Chondrocyte (in vitro differentiated cells): ENCODE measurements around the gene LRRC8D. TPM values are rescaled to one million over a fixed set of nuclear protein-coding genes. Genes with fewer than 3 reads are reported as not detected.

Source experiments
- DNase-seq: peaks from one replicate; pipeline ENCODE4 v3.0.0; 2021; ENCODE audit warnings: mixed read lengths, low spot score
- H3K27ac Mint-ChIP-seq: one replicate; pipeline ENCODE4 v1.8.0; 2021; ENCODE audit warnings: mild to moderate bottlenecking, moderate library complexity, mixed read lengths; ENCODE audit not compliant: unreplicated experiment
- H3K27me3 Mint-ChIP-seq: 2 replicates; pipeline ENCODE4 v1.8.0; 2021; ENCODE audit warnings: low read depth, mixed read lengths
- H3K36me3 Mint-ChIP-seq: 2 replicates; pipeline ENCODE4 v1.8.0; 2021; ENCODE audit warnings: low read depth, mixed read lengths
- H3K4me1 Mint-ChIP-seq: 2 replicates; pipeline ENCODE4 v1.8.0; 2021; ENCODE audit warnings: low read depth, mild to moderate bottlenecking, mixed read lengths
- H3K4me3 Mint-ChIP-seq: one replicate; pipeline ENCODE4 v1.8.0; 2021; ENCODE audit warnings: mild to moderate bottlenecking, moderate library complexity, mixed read lengths; ENCODE audit not compliant: unreplicated experiment
- H3K9me3 Mint-ChIP-seq: 2 replicates; pipeline ENCODE4 v1.8.0; 2021; ENCODE audit warnings: low read depth, mixed read lengths
- CTCF ChIP-seq: fragments of 200-600 bp; sonication (generic); IDR thresholded peaks from 2 replicates; pipeline ENCODE4 v1.5.0; 2021; ENCODE audit warnings: antibody characterized with exemption, mild to moderate bottlenecking, moderate library complexity
- total RNA-seq: library from RNA; stranded (reverse); gene quantifications from 3 replicates; pipeline ENCODE4 v1.2.1, GENCODE V29; 2021

Gene LRRC8D
- total RNA-seq, 1 donor from 2014 or later = 14.9 TPM

- H3K4me1 Mint-ChIP-seq = peaks cover 6% of the 10 kb centered on the region
- no peaks in the 10 kb centered on the region for H3K27me3 Mint-ChIP-seq
- no peak for TF ChIP-seq CTCF
- no peak overlapping the region for H3K4me3 Mint-ChIP-seq
- peak overlapping the region; percentile 59 for H3K27ac Mint-ChIP-seq
- DNase-seq = no peak
- H3K36me3 Mint-ChIP-seq = peaks cover 6% of the 10 kb centered on the region
- H3K9me3 Mint-ChIP-seq = no peaks in the 10 kb centered on the region
Measured at GRCh38 chr1:89873770-89874169, 52.9 kb downstream of the LRRC8D start.

- H3K9me3 Mint-ChIP-seq = peaks cover 3% of the 10 kb centered on the region
- peaks cover 2% of the 10 kb centered on the region for H3K36me3 Mint-ChIP-seq
- no peak for TF ChIP-seq CTCF
- H3K4me1 Mint-ChIP-seq = peaks cover 6% of the 10 kb centered on the region
- H3K4me3 Mint-ChIP-seq = no peak overlapping the region
- H3K27ac Mint-ChIP-seq = no peak overlapping the region
- H3K27me3 Mint-ChIP-seq = no peaks in the 10 kb centered on the region
- no peak for DNase-seq
Measured at GRCh38 chr1:89876463-89876862, 55.6 kb downstream of the LRRC8D start.

GRCh38 chr1:89877756-89878155 lies 56.9 kb downstream of the LRRC8D start:
- DNase-seq = no peak
- TF ChIP-seq CTCF = no peak
- Mint-ChIP-seq H3K4me1 (peaks cover 9% of the 10 kb centered on the region), H3K27me3 (no peaks in the 10 kb centered on the region), H3K4me3 (no peak overlapping the region), H3K36me3 (peaks cover 2% of the 10 kb centered on the region), H3K27ac (no peak overlapping the region), H3K9me3 (peaks cover 3% of the 10 kb centered on the region)

- Mint-ChIP-seq H3K4me3 (no peak overlapping the region), H3K9me3 (peaks cover 3% of the 10 kb centered on the region), H3K27ac (no peak overlapping the region), H3K4me1 (peaks cover 14% of the 10 kb centered on the region), H3K27me3 (no peaks in the 10 kb centered on the region), H3K36me3 (peaks cover 2% of the 10 kb centered on the region)
- no peak for DNase-seq
- TF ChIP-seq CTCF = no peak
Measured at GRCh38 chr1:89878256-89878655, 57.4 kb downstream of the LRRC8D start.

GRCh38 chr1:89880679-89881078 lies 59.8 kb downstream of the LRRC8D start:
- no peak for DNase-seq
- peaks cover 2% of the 10 kb centered on the region for H3K36me3 Mint-ChIP-seq
- H3K4me3 Mint-ChIP-seq = no peak overlapping the region
- no peaks in the 10 kb centered on the region for H3K27me3 Mint-ChIP-seq
- peaks cover 3% of the 10 kb centered on the region for H3K9me3 Mint-ChIP-seq
- H3K4me1 Mint-ChIP-seq = peaks cover 30% of the 10 kb centered on the region
- H3K27ac Mint-ChIP-seq = no peak overlapping the region
- TF ChIP-seq CTCF = no peak
